Measurements from ENCODE around the gene DNAJC4. TPM values are rescaled to one million over a fixed set of nuclear protein-coding genes. Genes with fewer than 3 reads are reported as not detected.
A peak's percentile ranks its signal among the peaks of the same experiment; 100 is the strongest.

Gene DNAJC4
- total and polyA plus RNA-seq, 2 of the 8 experiments (the other 6 are each of a cell fraction or from before 2014, with no cell fraction given), result 14.6 to 31.0 TPM

DNA sequence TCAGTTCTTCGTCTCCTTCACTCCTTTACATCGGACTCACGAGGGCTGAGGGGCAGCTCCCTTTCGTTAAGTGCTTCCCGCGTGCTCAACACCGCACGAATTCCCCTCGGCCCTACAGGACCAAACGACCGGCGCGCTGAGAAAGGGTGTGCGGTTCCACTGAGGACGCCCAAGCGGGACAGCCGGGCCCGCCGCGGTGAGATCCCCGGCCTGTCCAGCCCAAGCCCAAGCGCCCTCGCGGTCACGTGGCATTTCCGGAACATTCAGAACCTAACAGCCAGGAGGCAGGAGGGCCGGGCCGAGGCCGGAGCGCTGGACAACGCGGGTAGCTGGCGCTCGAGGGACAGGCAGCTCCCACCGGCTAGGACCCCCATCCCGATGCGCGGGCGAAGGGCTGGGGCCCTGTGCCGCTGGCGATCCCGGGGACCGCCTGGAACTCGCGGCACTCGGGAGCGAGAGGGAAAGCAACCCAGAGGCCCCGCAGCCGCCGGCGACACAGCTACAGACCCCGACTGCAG lies 45.1 kb upstream of the DNAJC4 start (continued):
- TF ChIP-seq TBP (IDR thresholded peaks at IDR 0.05; ENCODE audit: low read depth, low read length) (peak; percentile 97; the same call in 1 of the 2 replicates), TAF1 (IDR thresholded peaks at IDR 0.05; ENCODE audit: low read depth, low read length) (peak; percentile 99; the same call in 1 of the 2 replicates), POLR2AphosphoS5 (IDR thresholded peaks at IDR 0.05; ENCODE audit: low read depth, low read length) (peak; percentile 84), RAD21 (IDR thresholded peaks at IDR 0.05 in 1 of 2, conservative IDR thresholded peaks at IDR 0.05 in 1 of 2; ENCODE audit: low read depth in 2 of 2, low read length in 2 of 2) (0 out of 4 replicates have a peak, but pooled peaks of 1 of the 2 experiments have one; percentile 16), POLR2A (IDR thresholded peaks at IDR 0.05; ENCODE audit: control extremely low read depth in 1 of 2, low read depth in 2 of 2, low read length in 2 of 2) (peak; percentile 95 to 96), MAX (IDR thresholded peaks at IDR 0.05) (peak; percentile 94), EGR1 (IDR thresholded peaks at IDR 0.05; ENCODE audit: borderline replicate concordance, low read depth, low read length) (peak; percentile 35; the same call in 1 of the 2 replicates), CTBP2 (IDR thresholded peaks at IDR 0.05; ENCODE audit: borderline replicate concordance, insufficient read depth, insufficient read length, low read length) (no peak), KDM5A (IDR thresholded peaks at IDR 0.05; ENCODE audit: low read length) (no peak), ATF3 (IDR thresholded peaks at IDR 0.05; ENCODE audit: insufficient read depth, low read depth, low read length) (peak; percentile 64; the same call in 1 of the 2 replicates), E2F6 (IDR thresholded peaks at IDR 0.05) (peak; percentile 94)
- TF ChIP-seq, protein P1, sequence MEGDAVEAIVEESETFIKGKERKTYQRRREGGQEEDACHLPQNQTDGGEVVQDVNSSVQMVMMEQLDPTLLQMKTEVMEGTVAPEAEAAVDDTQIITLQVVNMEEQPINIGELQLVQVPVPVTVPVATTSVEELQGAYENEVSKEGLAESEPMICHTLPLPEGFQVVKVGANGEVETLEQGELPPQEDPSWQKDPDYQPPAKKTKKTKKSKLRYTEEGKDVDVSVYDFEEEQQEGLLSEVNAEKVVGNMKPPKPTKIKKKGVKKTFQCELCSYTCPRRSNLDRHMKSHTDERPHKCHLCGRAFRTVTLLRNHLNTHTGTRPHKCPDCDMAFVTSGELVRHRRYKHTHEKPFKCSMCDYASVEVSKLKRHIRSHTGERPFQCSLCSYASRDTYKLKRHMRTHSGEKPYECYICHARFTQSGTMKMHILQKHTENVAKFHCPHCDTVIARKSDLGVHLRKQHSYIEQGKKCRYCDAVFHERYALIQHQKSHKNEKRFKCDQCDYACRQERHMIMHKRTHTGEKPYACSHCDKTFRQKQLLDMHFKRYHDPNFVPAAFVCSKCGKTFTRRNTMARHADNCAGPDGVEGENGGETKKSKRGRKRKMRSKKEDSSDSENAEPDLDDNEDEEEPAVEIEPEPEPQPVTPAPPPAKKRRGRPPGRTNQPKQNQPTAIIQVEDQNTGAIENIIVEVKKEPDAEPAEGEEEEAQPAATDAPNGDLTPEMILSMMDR (IDR thresholded peaks at IDR 0.05; ENCODE audit: control extremely low read depth in 1 of 3, insufficient read depth in 1 of 3, low read depth in 1 of 3, low read length in 3 of 3), result 0 out of 4 replicates have a peak, but pooled peaks of 1 of the 3 experiments have one; percentile 6

All from H1 (cell line).